Activated T-cell treated with anti-CD3 and anti-CD28 coated beads, Interleukin-2, amount 50 U/mL, for 72 hours (primary cell): ENCODE results near the gene RBMS3. TPM values are rescaled to one million over a fixed set of nuclear protein-coding genes. Genes with fewer than 3 reads are reported as not detected.
"Not testable (repeated sequence)": the region's sequence is repeated elsewhere in the genome, so short reads cannot be mapped to it uniquely, and the experiment has no call there.

Experiments used
- ATAC-seq, 2 donors: fragments of 150-1000 bp; cut with Tn5 transposase; replicated peaks in 1 of 2; 2 replicates each; pipeline ENCODE4 v1.10.0; 2021; ENCODE audit warnings: moderate library complexity in 2 of 2, mild to moderate bottlenecking in 1 of 2
- DNase-seq, 2 donors: peaks; one replicate each; pipeline ENCODE4 v3.0.0; 2021 to 2022; ENCODE audit warnings: mixed read lengths in 1 of 2
- H3K27ac Mint-ChIP-seq: one replicate; pipeline ENCODE4 v1.8.0; 2022; ENCODE audit warnings: mild to moderate bottlenecking, moderate library complexity, mixed read lengths
- H3K27me3 Mint-ChIP-seq: one replicate; pipeline ENCODE4 v1.8.0; 2022; ENCODE audit warnings: low read depth, mixed read lengths
- H3K36me3 Mint-ChIP-seq, 2 donors: one replicate each; pipeline ENCODE4 v1.8.0; 2022; ENCODE audit warnings: mixed read lengths in 2 of 2, mild to moderate bottlenecking in 1 of 2; ENCODE audit not compliant: insufficient read depth in 2 of 2
- H3K4me1 Mint-ChIP-seq: one replicate; pipeline ENCODE4 v1.8.0; 2022; ENCODE audit warnings: low read depth, mixed read lengths
- H3K4me3 Mint-ChIP-seq, 2 donors: one replicate each; pipeline ENCODE4 v1.8.0; 2022; ENCODE audit warnings: mild to moderate bottlenecking in 2 of 2, mixed read lengths in 2 of 2, moderate library complexity in 2 of 2
- H3K9me3 Mint-ChIP-seq, 2 donors: one replicate each; pipeline ENCODE4 v1.8.0; 2022; ENCODE audit warnings: mixed read lengths in 2 of 2
- total RNA-seq, 2 donors: library from RNA; stranded (reverse); gene quantifications; one replicate each; pipeline ENCODE4 v1.2.3, GENCODE V29; 2022

RBMS3 gene
- total RNA-seq, 2 donors from 2014 or later: 2.5 to 3.0 TPM

DNA sequence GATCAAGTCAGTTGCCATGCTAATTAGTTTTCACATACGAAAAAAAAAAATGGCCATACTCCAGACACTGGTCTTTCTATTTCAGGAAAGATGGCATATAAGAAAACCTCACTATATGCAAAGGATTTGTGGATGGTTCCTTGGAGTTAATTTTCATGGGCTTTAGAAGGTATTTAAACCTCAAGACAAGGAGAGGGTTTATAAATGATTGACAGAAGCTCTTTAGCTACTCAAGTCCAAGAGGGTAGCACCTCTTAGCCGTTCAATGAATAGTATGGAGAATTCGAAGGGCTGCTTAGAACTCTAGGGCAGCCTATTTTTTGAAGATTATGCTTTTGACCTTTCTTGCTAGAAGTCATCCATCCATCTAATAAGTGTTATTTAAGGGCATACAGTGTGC lies 41.7 kb downstream of the RBMS3 start:
- Mint-ChIP-seq H3K4me1 (no peaks in the 10 kb centered on the region), H3K4me3 (no peak overlapping the region), H3K36me3 (no peaks in the 10 kb centered on the region), H3K27me3 (no peaks in the 10 kb centered on the region), H3K9me3 (no peaks in the 10 kb centered on the region), H3K27ac (no peak overlapping the region)
- no peak for DNase-seq
- no peak for ATAC-seq

DNA sequence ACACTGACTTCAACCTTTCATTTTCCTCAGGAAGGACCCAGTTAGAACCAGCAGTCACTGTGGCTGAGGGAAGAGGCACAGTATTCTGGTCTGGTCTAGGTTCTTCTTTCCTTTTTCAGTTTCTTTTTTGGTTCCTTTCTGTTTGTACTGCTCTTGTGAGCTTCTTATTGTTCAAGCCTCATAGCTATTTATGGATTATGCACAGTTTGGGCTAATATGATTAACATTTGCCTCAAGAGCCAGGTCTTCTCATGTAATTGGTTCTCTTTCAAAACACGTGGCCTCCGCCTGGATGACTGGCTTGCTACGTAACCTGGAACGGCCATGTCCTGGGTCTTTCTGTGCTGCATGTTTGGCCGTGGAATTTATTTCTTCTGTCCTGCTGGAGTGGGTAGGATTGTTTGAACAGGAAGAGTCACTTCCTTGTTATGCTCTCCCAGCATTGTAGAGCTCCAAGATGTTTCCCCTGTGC lies 43.3 kb downstream of the RBMS3 start:
- Mint-ChIP-seq H3K4me1 (no peaks in the 10 kb centered on the region), H3K27ac (no peak overlapping the region), H3K9me3 (no peaks in the 10 kb centered on the region), H3K36me3 (no peaks in the 10 kb centered on the region), H3K4me3 (no peak overlapping the region), H3K27me3 (no peaks in the 10 kb centered on the region)
- DNase-seq: no peak
- ATAC-seq: no peak

DNA sequence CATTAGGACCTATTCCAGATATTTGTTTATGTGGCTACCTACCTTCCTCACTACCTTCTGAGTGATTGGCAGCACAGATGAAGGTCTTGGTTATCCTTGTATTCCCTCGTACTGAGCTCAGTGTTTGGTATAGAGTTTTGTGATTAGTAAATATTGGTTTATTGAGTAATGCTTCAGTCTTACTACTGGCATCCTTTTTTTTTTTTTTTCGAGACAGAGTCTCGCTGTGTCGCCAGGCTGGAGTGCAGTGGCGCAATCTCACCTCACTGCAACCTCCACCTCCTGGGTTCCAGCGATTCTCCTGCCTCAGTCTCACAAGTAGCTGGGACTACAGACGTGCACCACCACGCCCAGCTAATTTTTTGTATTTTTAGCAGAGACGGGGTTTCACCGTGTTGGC lies 45.7 kb downstream of the RBMS3 start:
- H3K4me3 Mint-ChIP-seq: not testable (repeated sequence)

DNA sequence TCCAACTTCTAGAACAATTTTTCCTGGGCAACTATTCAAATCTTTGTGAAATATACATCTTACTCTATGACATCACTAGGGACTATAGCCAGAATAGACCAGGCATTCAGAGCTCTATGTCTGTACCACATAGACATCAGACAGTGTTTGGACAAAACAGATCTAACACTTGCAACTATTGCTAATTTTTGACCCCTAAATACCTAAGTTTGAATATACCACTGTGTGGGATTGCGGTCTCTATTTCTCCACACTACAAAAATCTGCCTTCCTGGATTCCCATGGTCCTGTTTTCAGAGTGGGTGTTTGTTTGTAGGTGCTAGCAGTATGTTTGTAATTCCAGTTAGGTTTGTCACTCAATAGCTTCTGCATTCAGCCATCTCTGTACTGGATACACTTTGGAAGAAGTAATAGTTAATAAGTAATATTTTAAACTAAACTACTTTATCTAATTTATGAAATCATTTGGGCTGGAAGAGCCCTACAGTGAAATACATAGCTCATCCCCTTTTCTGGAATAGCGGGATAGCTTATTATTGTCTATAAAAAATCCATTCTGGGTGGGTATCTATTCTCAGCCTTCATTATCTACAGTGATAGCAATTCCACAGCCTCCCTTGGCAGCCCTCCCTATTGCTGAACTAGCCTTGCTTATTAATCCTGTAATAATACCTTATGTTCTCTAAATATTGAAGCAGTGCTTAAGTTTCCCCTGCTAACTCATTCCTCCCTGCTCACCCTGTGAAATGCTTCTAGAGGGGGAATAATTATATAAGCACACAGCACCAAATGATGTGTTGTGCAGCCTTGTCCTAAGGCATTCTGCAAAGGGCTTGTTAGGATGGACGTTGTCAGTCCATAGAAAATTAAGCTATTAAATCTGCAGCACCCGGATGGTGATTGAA lies 49.4 kb downstream of the RBMS3 start:
- Mint-ChIP-seq H3K4me1 (no peaks in the 10 kb centered on the region), H3K27me3 (peaks cover 12% of the 10 kb centered on the region), H3K9me3 (no peaks in the 10 kb centered on the region), H3K36me3 (no peaks in the 10 kb centered on the region), H3K4me3 (no peak overlapping the region), H3K27ac (no peak overlapping the region)
- ATAC-seq (no peak), DNase-seq (no peak)

More for the DNA sequence above, 45.7 kb downstream of the RBMS3 start:
- H3K36me3 Mint-ChIP-seq, H3K9me3 Mint-ChIP-seq, ATAC-seq, H3K4me1 Mint-ChIP-seq, H3K27ac Mint-ChIP-seq, H3K27me3 Mint-ChIP-seq, DNase-seq: not testable (repeated sequence)

DNA sequence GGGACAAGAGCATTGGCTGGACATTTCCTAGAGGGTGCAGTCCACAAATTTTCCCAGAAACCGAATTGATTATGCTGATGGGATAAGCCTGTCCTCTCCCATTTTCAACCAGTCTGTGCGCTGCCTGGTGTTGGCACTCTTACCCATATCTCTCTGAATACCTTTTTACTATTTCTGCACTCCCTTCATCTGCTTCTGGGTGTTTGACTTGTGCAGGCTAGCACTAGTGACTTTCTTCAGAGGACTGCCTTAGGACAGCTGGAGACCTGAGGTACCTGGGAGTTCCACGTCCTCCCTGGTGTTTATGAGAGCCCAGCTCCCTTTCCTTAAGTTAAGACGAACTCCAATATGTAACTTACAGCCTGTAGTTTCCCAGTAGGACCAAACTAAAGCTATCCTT lies 50.2 kb downstream of the RBMS3 start:
- DNase-seq (no peak), ATAC-seq (no peak)
- Mint-ChIP-seq H3K36me3 (no peaks in the 10 kb centered on the region), H3K9me3 (no peaks in the 10 kb centered on the region), H3K27ac (no peak overlapping the region), H3K4me1 (no peaks in the 10 kb centered on the region), H3K4me3 (no peak overlapping the region), H3K27me3 (peaks cover 12% of the 10 kb centered on the region)

DNA sequence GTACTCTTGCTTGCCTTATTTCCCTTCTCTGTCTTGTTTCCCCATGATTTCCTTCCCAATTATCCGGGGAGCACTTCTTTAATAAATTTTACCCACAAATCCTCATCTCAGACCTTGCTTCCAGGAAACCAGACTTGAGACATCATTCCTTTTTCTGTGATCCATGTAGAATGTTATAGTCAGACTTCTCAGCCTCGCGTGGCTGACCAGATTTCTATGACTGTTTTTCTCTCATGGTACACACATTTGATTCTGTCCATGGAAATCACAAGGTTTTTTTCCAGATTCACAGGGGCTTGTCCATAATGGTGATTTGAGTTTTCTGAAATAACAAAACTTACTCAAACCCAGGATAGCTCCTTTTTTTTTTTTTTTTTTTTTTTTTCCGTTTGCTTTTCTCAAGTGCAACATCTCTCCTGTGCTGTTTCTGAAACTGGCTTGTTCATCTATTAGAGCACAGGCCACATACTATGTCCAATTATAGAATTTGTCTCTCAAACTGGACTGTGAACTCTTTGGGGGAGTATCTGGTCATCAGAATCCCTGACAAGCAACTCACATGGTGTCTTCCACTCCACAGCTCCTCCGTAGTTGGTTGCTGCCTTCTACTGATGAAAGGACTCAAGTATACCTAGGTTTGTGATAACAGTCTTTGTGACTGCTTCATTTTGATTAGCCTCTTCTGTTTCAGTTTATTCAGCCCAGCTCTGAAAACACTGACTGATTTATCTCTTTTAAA lies 50.8 kb downstream of the RBMS3 start:
- Mint-ChIP-seq H3K27ac (no peak overlapping the region), H3K36me3 (no peaks in the 10 kb centered on the region)

DNA sequence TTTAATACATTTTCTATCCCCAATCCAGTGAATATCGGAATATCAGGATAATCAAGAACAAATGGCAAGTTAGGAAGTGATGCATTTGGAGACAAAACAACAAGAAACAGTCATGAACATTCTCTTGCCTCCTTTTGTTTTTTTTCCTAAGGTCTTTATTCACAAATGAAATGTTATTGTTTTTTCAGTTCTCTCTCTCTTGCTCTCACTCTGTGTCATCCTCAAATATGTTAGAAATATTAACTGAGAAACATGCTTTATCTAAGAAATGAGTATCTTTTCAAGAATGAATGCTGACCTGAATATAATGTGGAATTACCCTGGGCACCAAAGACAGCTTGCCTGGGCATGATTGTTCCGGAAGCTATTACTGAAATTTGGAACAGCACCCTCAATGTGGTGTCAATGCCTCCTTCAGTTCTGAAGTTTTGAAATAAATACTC lies 51.3 kb downstream of the RBMS3 start:
- ATAC-seq (no peak), DNase-seq (no peak)
- Mint-ChIP-seq H3K9me3 (no peaks in the 10 kb centered on the region), H3K4me3 (no peak overlapping the region), H3K27ac (no peak overlapping the region), H3K4me1 (no peaks in the 10 kb centered on the region), H3K36me3 (no peaks in the 10 kb centered on the region), H3K27me3 (peaks cover 12% of the 10 kb centered on the region)

More for the DNA sequence above, 50.8 kb downstream of the RBMS3 start:
- H3K4me3 Mint-ChIP-seq: no peak overlapping the region
- H3K27me3 Mint-ChIP-seq: peaks cover 12% of the 10 kb centered on the region
- H3K9me3 Mint-ChIP-seq: no peaks in the 10 kb centered on the region
- no peaks in the 10 kb centered on the region for H3K4me1 Mint-ChIP-seq
- no peak for DNase-seq
- ATAC-seq: no peak

DNA sequence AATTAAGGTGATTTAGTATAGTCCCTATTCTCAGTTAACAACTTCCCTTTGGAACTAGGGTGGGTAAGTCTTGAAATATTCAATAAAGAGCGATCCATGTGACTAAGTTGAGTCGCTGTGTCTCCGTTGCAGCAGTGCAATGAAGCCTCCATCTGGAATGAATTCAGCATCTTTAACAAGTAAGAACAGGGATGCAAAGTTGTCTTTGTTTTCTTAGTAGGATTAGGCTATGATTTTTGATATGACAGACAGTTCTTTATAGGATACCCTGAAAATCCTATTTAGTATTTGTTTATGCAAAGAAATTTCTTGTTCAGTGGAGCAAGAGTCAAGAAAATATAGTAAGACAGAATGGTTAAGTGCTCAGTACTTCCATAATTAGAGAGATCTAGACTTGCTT lies 52.7 kb downstream of the RBMS3 start:
- H3K4me3 Mint-ChIP-seq: no peak overlapping the region
- DNase-seq: no peak
- no peaks in the 10 kb centered on the region for H3K9me3 Mint-ChIP-seq
- H3K36me3 Mint-ChIP-seq: no peaks in the 10 kb centered on the region
- H3K27ac Mint-ChIP-seq: no peak overlapping the region
- H3K4me1 Mint-ChIP-seq: no peaks in the 10 kb centered on the region
- peaks cover 12% of the 10 kb centered on the region for H3K27me3 Mint-ChIP-seq
- ATAC-seq: no peak

DNA sequence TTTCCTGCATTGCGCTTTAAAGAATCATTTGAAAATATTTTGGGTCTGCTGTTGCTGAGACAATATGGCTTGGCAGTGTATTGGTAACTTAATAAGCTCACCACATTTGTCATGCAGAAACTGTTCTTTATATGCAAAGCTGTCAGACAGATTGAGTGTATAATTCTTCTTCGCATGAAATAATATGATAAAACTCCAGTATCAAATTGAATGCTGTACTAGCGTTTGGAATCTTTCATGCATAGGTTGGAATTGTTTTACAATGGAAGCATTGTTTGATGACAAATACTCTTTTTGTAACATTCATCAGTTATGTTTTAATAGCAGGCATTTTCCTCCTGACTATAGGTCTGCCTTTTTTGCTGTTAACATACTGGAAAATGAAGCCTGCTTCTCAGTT lies 53.8 kb downstream of the RBMS3 start:
- Mint-ChIP-seq H3K4me3 (no peak overlapping the region), H3K27me3 (peaks cover 12% of the 10 kb centered on the region), H3K27ac (no peak overlapping the region), H3K9me3 (no peaks in the 10 kb centered on the region), H3K4me1 (no peaks in the 10 kb centered on the region), H3K36me3 (no peaks in the 10 kb centered on the region)
- no peak for DNase-seq
- ATAC-seq: no peak

DNA sequence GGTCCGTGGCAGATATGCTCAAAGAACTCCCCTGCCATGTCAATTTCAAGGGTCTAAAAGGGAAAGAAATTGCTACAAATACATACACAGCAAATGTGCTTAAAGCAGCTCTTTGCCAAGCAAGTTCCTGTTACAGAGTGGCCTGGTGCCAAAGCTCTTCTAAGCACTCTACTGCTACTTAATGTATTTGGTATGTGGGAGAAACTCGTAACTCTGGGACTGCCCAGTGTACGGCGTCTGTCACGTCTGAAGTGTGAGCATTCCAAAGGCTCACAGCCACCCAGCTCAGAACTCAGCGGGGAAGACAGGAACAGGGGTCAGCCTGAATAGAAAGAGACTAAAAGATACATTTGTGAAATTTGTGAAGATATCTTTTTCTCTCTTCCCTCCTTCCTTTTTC lies 54.6 kb downstream of the RBMS3 start:
- no peaks in the 10 kb centered on the region for H3K4me1 Mint-ChIP-seq
- H3K4me3 Mint-ChIP-seq: no peak overlapping the region
- H3K36me3 Mint-ChIP-seq: no peaks in the 10 kb centered on the region
- ATAC-seq: no peak
- no peaks in the 10 kb centered on the region for H3K9me3 Mint-ChIP-seq
- H3K27ac Mint-ChIP-seq: no peak overlapping the region
- DNase-seq: no peak
- peaks cover 12% of the 10 kb centered on the region for H3K27me3 Mint-ChIP-seq

DNA sequence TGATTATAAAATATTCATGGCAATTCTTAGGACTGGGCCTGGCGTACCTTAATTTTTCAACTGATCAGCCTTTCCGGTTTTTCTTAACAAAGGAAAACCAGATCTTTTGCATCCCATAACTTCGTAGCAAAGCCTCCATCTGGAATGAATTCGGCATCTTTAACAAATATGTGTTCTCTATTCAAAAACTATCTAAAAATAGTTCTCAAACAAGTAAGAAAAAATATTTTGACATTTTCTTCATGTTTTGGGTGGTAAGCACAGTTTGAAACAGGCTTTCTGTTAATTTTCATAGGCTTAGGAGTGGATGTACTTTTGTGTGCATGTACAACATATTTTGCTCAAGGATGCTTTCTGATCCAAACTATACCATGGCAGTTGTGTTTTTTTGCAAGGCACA lies 55.1 kb downstream of the RBMS3 start:
- Mint-ChIP-seq H3K4me3 (no peak overlapping the region), H3K27me3 (peaks cover 12% of the 10 kb centered on the region), H3K36me3 (no peaks in the 10 kb centered on the region), H3K4me1 (no peaks in the 10 kb centered on the region), H3K9me3 (no peaks in the 10 kb centered on the region), H3K27ac (no peak overlapping the region)
- no peak for ATAC-seq
- no peak for DNase-seq

DNA sequence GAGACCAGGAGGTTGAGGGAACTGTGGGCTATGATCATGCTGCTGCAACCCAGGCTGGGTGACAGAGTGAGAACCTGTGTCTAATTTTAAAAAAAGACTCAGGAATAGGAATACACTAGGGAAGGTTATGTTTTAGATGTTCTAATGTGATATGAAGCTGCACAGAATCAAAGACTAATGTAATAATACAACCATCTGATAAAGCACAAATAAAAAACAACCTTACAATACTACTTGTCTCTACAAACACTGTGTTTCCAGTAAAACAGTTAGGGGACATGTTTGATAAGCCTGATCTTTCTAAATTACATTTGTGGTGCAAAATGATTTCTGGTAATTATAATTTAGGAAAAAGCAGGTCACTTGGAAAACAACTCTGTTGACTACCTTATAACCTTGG lies 56.7 kb downstream of the RBMS3 start:
- H3K36me3 Mint-ChIP-seq: no peaks in the 10 kb centered on the region
- no peaks in the 10 kb centered on the region for H3K4me1 Mint-ChIP-seq
- no peak for DNase-seq
- no peak for ATAC-seq
- no peaks in the 10 kb centered on the region for H3K9me3 Mint-ChIP-seq
- H3K27ac Mint-ChIP-seq: no peak overlapping the region
- no peak overlapping the region for H3K4me3 Mint-ChIP-seq
- no peaks in the 10 kb centered on the region for H3K27me3 Mint-ChIP-seq

DNA sequence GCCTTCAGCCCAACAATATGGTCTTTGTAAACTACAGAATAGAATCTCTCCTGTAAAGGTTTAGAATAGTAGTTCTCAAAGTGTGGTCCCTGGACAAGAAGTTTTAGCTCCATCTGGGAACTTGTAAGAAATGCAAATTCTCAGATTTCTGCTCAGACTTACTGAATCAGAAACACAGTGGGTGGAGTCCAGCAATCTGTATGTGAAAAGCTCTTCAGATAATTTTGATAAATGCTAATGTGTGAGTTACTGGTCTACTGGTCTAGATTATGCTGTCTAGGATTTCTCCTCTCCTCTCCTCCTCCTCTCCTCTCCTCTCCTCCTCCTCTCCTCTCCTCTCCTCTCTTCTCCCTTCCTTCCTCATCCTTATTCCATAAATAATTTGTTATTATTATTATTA lies 57.5 kb downstream of the RBMS3 start:
- DNase-seq (no peak), ATAC-seq (no peak)
- H3K9me3 Mint-ChIP-seq: no peaks in the 10 kb centered on the region
- H3K27me3 Mint-ChIP-seq: no peaks in the 10 kb centered on the region
- H3K36me3 Mint-ChIP-seq: no peaks in the 10 kb centered on the region
- no peak overlapping the region for H3K27ac Mint-ChIP-seq
- H3K4me1 Mint-ChIP-seq: no peaks in the 10 kb centered on the region
- no peak overlapping the region for H3K4me3 Mint-ChIP-seq
